SK-N-SH treated with all-trans-retinoic acid at 6 μM for 48 hours (cell line): ENCODE data around the gene LYPLA2.
A peak's percentile ranks its signal among the peaks of the same experiment; 100 is the strongest.
"Not testable (repeated sequence)": the region's sequence is repeated elsewhere in the genome, so short reads cannot be mapped to it uniquely, and the experiment has no call there.

Source experiments
- ATAC-seq: fragments of 200-7000 bp; cut with Tn5 transposase; 3 replicates; pipeline ENCODE4 v1.9.1; 2020; ENCODE audit warnings: mild to moderate bottlenecking, moderate library complexity
- ARNTL ChIP-seq: fragments of 450-650 bp; formaldehyde crosslinking; IDR thresholded peaks from 2 replicates; pipeline ENCODE4 v1.5.0; 2020; ENCODE audit warnings: low read depth, mild to moderate bottlenecking, moderate library complexity, borderline replicate concordance
- CREB5 ChIP-seq: fragments of 250-450 bp; sonication (Bioruptor Pico); IDR thresholded peaks from 2 replicates; pipeline ENCODE4 v1.5.1; 2020; ENCODE audit warnings: low read depth, mild to moderate bottlenecking, moderate library complexity
- CSDC2 ChIP-seq: fragments of 250-450 bp; sonication (Bioruptor Pico); IDR thresholded peaks from 2 replicates; pipeline ENCODE4 v1.5.0; 2020; ENCODE audit warnings: mild to moderate bottlenecking, moderate library complexity
- ESRRG ChIP-seq: fragments of 250-450 bp; sonication (Bioruptor Pico); IDR thresholded peaks from 2 replicates; pipeline ENCODE4 v1.6.1; 2021; ENCODE audit warnings: mild to moderate bottlenecking
- GLIS3 ChIP-seq: fragments of 250-450 bp; sonication (Bioruptor Pico); IDR thresholded peaks from 2 replicates; pipeline ENCODE4 v1.5.0; 2020; ENCODE audit warnings: mild to moderate bottlenecking, moderate library complexity
- ISL1 ChIP-seq: fragments of 250-450 bp; sonication (Bioruptor Pico); IDR thresholded peaks from 2 replicates; pipeline ENCODE4 v2.1.2; 2022; ENCODE audit warnings: mild to moderate bottlenecking, moderate library complexity
- OSR1 ChIP-seq: fragments of 250-450 bp; sonication (Bioruptor Pico); IDR thresholded peaks from 2 replicates; pipeline ENCODE4 v1.8.0; 2022; ENCODE audit warnings: moderate library complexity, mild to moderate bottlenecking, inconsistent platforms
- PATZ1 ChIP-seq: fragments of 250-450 bp; sonication (Bioruptor Pico); IDR thresholded peaks from 2 replicates; pipeline ENCODE4 v1.8.0; 2020; ENCODE audit warnings: mild to moderate bottlenecking, moderate library complexity, borderline replicate concordance
- RARB ChIP-seq: fragments of 250-450 bp; sonication (Bioruptor Pico); IDR thresholded peaks from 2 replicates; pipeline ENCODE4 v1.8.0; 2021; ENCODE audit warnings: mild to moderate bottlenecking, moderate library complexity
- SNAI2 ChIP-seq: fragments of 250-450 bp; sonication (Bioruptor Pico); IDR thresholded peaks from 2 replicates; pipeline ENCODE4 v1.5.0; 2020; ENCODE audit warnings: mild to moderate bottlenecking, moderate library complexity
- TCF4 ChIP-seq: fragments of 250-450 bp; sonication (Bioruptor Pico); IDR thresholded peaks from 2 replicates; pipeline ENCODE4 v1.8.0; 2021; ENCODE audit warnings: mild to moderate bottlenecking, moderate library complexity, borderline replicate concordance
- TOX ChIP-seq: fragments of 250-450 bp; sonication (Bioruptor Pico); IDR thresholded peaks from 2 replicates; pipeline ENCODE4 v1.8.0; 2021; ENCODE audit warnings: mild to moderate bottlenecking, moderate library complexity, borderline replicate concordance
- ZFP30 ChIP-seq: fragments of 450-650 bp; formaldehyde crosslinking; IDR thresholded peaks from 2 replicates; pipeline ENCODE4 v1.5.0; 2022; ENCODE audit warnings: mild to moderate bottlenecking, moderate library complexity
- ZNF565 ChIP-seq: fragments of 450-650 bp; formaldehyde crosslinking; conservative IDR thresholded peaks from 2 replicates; pipeline ENCODE4 v1.5.0; 2020; ENCODE audit warnings: low read depth, mild to moderate bottlenecking, moderate library complexity
- ZNF70 ChIP-seq: fragments of 450-650 bp; formaldehyde crosslinking; IDR thresholded peaks from 2 replicates; pipeline ENCODE4 v1.5.0; 2020; ENCODE audit warnings: mild to moderate bottlenecking, moderate library complexity
- ZNF8 ChIP-seq: fragments of 450-650 bp; formaldehyde crosslinking; IDR thresholded peaks from 2 replicates; pipeline ENCODE4 v1.5.0; 2020; ENCODE audit warnings: mild to moderate bottlenecking, moderate library complexity
- TF ChIP-seq, protein P1 (sequence below): fragments of 250-450 bp; sonication (Bioruptor Pico); IDR thresholded peaks from 2 replicates; pipeline ENCODE4 v1.5.0; 2020; ENCODE audit warnings: mild to moderate bottlenecking, moderate library complexity
- TF ChIP-seq, protein P2 (sequence below): fragments of 250-450 bp; sonication (Bioruptor Pico); IDR thresholded peaks from 2 replicates; pipeline ENCODE4 v1.5.1; 2021; ENCODE audit warnings: mild to moderate bottlenecking, moderate library complexity

Gene LYPLA2

GRCh38 chr1:23825076-23825761, 34.3 kb downstream of the LYPLA2 start, which contains the start of gene HMGCL:
TSS of gene HMGCL (minus strand) at chr1:23825429. CDS start at chr1:23825415, 14 bp downstream.
- ATAC-seq: peak; percentile 99

GRCh38 chr1:23825762-23826522, 35.0 kb downstream of the LYPLA2 start:
- no peak for TF ChIP-seq ESRRG (CRISPR knock-in tag)
- ATAC-seq: no peak

More at GRCh38 chr1:23825076-23825761, 34.3 kb downstream of the LYPLA2 start, which contains the start of gene HMGCL:
- TF ChIP-seq GLIS3 (CRISPR knock-in tag) (no peak), ZNF565 (CRISPR knock-in tag) (peak; percentile 78; the same call in 1 of the 2 replicates), ZNF70 (CRISPR knock-in tag) (peak; percentile 27; the same call in 1 of the 2 replicates), TCF4 (CRISPR knock-in tag) (peak; percentile 41; the same call in 1 of the 2 replicates)
- TF ChIP-seq, protein P1, sequence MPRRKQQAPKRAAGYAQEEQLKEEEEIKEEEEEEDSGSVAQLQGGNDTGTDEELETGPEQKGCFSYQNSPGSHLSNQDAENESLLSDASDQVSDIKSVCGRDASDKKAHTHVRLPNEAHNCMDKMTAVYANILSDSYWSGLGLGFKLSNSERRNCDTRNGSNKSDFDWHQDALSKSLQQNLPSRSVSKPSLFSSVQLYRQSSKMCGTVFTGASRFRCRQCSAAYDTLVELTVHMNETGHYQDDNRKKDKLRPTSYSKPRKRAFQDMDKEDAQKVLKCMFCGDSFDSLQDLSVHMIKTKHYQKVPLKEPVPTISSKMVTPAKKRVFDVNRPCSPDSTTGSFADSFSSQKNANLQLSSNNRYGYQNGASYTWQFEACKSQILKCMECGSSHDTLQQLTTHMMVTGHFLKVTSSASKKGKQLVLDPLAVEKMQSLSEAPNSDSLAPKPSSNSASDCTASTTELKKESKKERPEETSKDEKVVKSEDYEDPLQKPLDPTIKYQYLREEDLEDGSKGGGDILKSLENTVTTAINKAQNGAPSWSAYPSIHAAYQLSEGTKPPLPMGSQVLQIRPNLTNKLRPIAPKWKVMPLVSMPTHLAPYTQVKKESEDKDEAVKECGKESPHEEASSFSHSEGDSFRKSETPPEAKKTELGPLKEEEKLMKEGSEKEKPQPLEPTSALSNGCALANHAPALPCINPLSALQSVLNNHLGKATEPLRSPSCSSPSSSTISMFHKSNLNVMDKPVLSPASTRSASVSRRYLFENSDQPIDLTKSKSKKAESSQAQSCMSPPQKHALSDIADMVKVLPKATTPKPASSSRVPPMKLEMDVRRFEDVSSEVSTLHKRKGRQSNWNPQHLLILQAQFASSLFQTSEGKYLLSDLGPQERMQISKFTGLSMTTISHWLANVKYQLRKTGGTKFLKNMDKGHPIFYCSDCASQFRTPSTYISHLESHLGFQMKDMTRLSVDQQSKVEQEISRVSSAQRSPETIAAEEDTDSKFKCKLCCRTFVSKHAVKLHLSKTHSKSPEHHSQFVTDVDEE (CRISPR knock-in tag): peak; percentile 49; the same call in 1 of the 2 replicates
- TF ChIP-seq, all 23 proteins: peak for 4

GRCh38 chr1:23826590-23826989, 35.6 kb downstream of the LYPLA2 start:
- not testable (repeated sequence) for ATAC-seq

GRCh38 chr1:23827717-23828116, 36.8 kb downstream of the LYPLA2 start:
- no peak for TF ChIP-seq ZFP30 (CRISPR knock-in tag)
- no peak for TF ChIP-seq RARB (CRISPR knock-in tag)
- no peak for TF ChIP-seq GLIS3 (CRISPR knock-in tag)
- no peak for TF ChIP-seq PATZ1 (CRISPR knock-in tag)
- no peak for TF ChIP-seq ZNF8 (CRISPR knock-in tag)
- TF ChIP-seq TOX: no peak
- TF ChIP-seq, protein P2, sequence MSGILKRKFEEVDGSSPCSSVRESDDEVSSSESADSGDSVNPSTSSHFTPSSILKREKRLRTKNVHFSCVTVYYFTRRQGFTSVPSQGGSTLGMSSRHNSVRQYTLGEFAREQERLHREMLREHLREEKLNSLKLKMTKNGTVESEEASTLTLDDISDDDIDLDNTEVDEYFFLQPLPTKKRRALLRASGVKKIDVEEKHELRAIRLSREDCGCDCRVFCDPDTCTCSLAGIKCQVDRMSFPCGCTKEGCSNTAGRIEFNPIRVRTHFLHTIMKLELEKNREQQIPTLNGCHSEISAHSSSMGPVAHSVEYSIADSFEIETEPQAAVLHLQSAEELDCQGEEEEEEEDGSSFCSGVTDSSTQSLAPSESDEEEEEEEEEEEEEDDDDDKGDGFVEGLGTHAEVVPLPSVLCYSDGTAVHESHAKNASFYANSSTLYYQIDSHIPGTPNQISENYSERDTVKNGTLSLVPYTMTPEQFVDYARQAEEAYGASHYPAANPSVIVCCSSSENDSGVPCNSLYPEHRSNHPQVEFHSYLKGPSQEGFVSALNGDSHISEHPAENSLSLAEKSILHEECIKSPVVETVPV (CRISPR knock-in tag): no peak
- no peak for TF ChIP-seq OSR1 (CRISPR knock-in tag)
- no peak for TF ChIP-seq ZNF70 (CRISPR knock-in tag)
- no peak for TF ChIP-seq CREB5
- TF ChIP-seq ARNTL (CRISPR knock-in tag): no peak
- no peak for TF ChIP-seq SNAI2 (CRISPR knock-in tag)
- no peak for TF ChIP-seq CSDC2 (CRISPR knock-in tag)
- no peak for TF ChIP-seq ISL1 (CRISPR knock-in tag)
- TF ChIP-seq, protein P1 (CRISPR knock-in tag): no peak
- no peak for ATAC-seq

DNA sequence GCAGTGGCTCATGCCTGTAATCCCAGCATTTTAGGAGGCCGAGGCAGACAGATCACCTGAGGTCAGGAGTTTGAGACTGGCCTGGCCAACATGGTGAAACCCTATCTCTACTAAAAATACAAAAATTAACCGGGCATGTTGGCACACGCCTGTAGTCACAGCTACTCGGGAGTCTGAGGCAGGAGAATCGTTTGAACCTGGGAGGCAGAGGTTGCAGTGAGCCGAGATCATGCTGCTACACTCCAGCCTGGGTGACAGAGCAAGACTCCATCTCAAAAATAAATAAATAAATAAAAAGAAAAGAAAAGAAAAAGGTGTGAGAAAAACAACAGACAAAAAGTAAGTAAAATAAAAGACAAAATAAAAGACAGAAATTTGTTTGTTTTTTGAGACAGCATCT, 43.2 kb downstream of the LYPLA2 start:
- not testable (repeated sequence) for ATAC-seq
